Chondrocyte (in vitro differentiated cells): ENCODE measurements around the gene BCL7A. TPM values are rescaled to one million over a fixed set of nuclear protein-coding genes. Genes with fewer than 3 reads are reported as not detected.

ENCODE experiments used
- DNase-seq: peaks from one replicate; pipeline ENCODE4 v3.0.0; 2021; ENCODE audit warnings: mixed read lengths, low spot score
- H3K27ac Mint-ChIP-seq: one replicate; pipeline ENCODE4 v1.8.0; 2021; ENCODE audit warnings: mild to moderate bottlenecking, moderate library complexity, mixed read lengths; ENCODE audit not compliant: unreplicated experiment
- H3K27me3 Mint-ChIP-seq: 2 replicates; pipeline ENCODE4 v1.8.0; 2021; ENCODE audit warnings: low read depth, mixed read lengths
- H3K36me3 Mint-ChIP-seq: 2 replicates; pipeline ENCODE4 v1.8.0; 2021; ENCODE audit warnings: low read depth, mixed read lengths
- H3K4me1 Mint-ChIP-seq: 2 replicates; pipeline ENCODE4 v1.8.0; 2021; ENCODE audit warnings: low read depth, mild to moderate bottlenecking, mixed read lengths
- H3K4me3 Mint-ChIP-seq: one replicate; pipeline ENCODE4 v1.8.0; 2021; ENCODE audit warnings: mild to moderate bottlenecking, moderate library complexity, mixed read lengths; ENCODE audit not compliant: unreplicated experiment
- H3K9me3 Mint-ChIP-seq: 2 replicates; pipeline ENCODE4 v1.8.0; 2021; ENCODE audit warnings: low read depth, mixed read lengths
- CTCF ChIP-seq: fragments of 200-600 bp; sonication (generic); IDR thresholded peaks from 2 replicates; pipeline ENCODE4 v1.5.0; 2021; ENCODE audit warnings: antibody characterized with exemption, mild to moderate bottlenecking, moderate library complexity
- total RNA-seq: library from RNA; stranded (reverse); gene quantifications from 3 replicates; pipeline ENCODE4 v1.2.1, GENCODE V29; 2021

The BCL7A gene
- total RNA-seq, 1 donor from 2014 or later, result 10.0 TPM

GRCh38 chr12:122024132-122024785, 2.6 kb downstream of the BCL7A start:
- no peak for TF ChIP-seq CTCF
- Mint-ChIP-seq H3K4me3 (no peak overlapping the region), H3K27me3 (no peaks in the 10 kb centered on the region), H3K9me3 (no peaks in the 10 kb centered on the region), H3K4me1 (peaks cover 15% of the 10 kb centered on the region), H3K36me3 (peaks cover 2% of the 10 kb centered on the region), H3K27ac (no peak overlapping the region)
- no peak for DNase-seq

GRCh38 chr12:122026706-122027333, 5.1 kb downstream of the BCL7A start:
- Mint-ChIP-seq H3K9me3 (no peaks in the 10 kb centered on the region), H3K27me3 (no peaks in the 10 kb centered on the region), H3K4me1 (peaks cover 9% of the 10 kb centered on the region), H3K4me3 (no peak overlapping the region), H3K27ac (no peak overlapping the region), H3K36me3 (no peaks in the 10 kb centered on the region)
- DNase-seq, result no peak
- no peak for TF ChIP-seq CTCF

- Mint-ChIP-seq H3K27me3 (no peaks in the 10 kb centered on the region), H3K4me3 (no peak overlapping the region), H3K9me3 (no peaks in the 10 kb centered on the region), H3K4me1 (peaks cover 4% of the 10 kb centered on the region), H3K36me3 (no peaks in the 10 kb centered on the region), H3K27ac (no peak overlapping the region)
- TF ChIP-seq CTCF, result no peak
- DNase-seq, result no peak
Measured at GRCh38 chr12:122028165-122028904, 6.7 kb downstream of the BCL7A start.

GRCh38 chr12:122028905-122029560, 7.3 kb downstream of the BCL7A start:
- Mint-ChIP-seq H3K4me1 (no peaks in the 10 kb centered on the region), H3K9me3 (no peaks in the 10 kb centered on the region), H3K36me3 (no peaks in the 10 kb centered on the region), H3K4me3 (no peak overlapping the region), H3K27ac (no peak overlapping the region), H3K27me3 (no peaks in the 10 kb centered on the region)
- no peak for TF ChIP-seq CTCF
- DNase-seq, result no peak
